HepG2 (cell line): ENCODE results near the gene CPLX1. TPM values are rescaled to one million over a fixed set of nuclear protein-coding genes. Genes with fewer than 3 reads are reported as not detected.

Source experiments
- AHR ChIP-seq: IDR thresholded peaks from 2 replicates; pipeline ENCODE4 v1.6.1; 2018; ENCODE audit warnings: missing genetic modification reagents, missing compliant biosample characterization
- CHD2 ChIP-seq: IDR thresholded peaks from 2 replicates; pipeline ENCODE4 v1.6.1; 2011; ENCODE audit warnings: low read depth, low read length, improper control_type of control experiment
- ELF3 ChIP-seq: IDR thresholded peaks from 2 replicates; pipeline ENCODE4 v1.6.1; 2016; ENCODE audit warnings: missing genetic modification reagents, missing compliant biosample characterization
- FOXO4 ChIP-seq: sonication (generic); formaldehyde crosslinking; conservative IDR thresholded peaks from 2 replicates; pipeline ENCODE4 v1.8.1; 2023; ENCODE audit warnings: missing genetic modification reagents
- HDAC1 ChIP-seq: sonication (generic); formaldehyde crosslinking; IDR thresholded peaks from 2 replicates; pipeline ENCODE4 v1.5.1; 2020; ENCODE audit warnings: mild to moderate bottlenecking, missing genetic modification reagents
- IKZF5 ChIP-seq: IDR thresholded peaks from 2 replicates; pipeline ENCODE4 v1.6.1; 2018; ENCODE audit warnings: missing genetic modification reagents, mild to moderate bottlenecking, missing compliant biosample characterization
- JUN ChIP-seq: sonication (generic); formaldehyde crosslinking; IDR thresholded peaks from 2 replicates; pipeline ENCODE4 v1.4.0; 2020; ENCODE audit warnings: mild to moderate bottlenecking, missing genetic modification reagents
- KDM2A ChIP-seq: sonication (generic); formaldehyde crosslinking; IDR thresholded peaks from 2 replicates; pipeline ENCODE4 v1.4.0; 2020; ENCODE audit warnings: low read depth, missing genetic modification reagents, borderline replicate concordance
- MYC ChIP-seq: sonication (generic); formaldehyde crosslinking; IDR thresholded peaks from 2 replicates; pipeline ENCODE4 v1.9.0; 2021; ENCODE audit warnings: missing genetic modification reagents, borderline replicate concordance
- NPAS2 ChIP-seq: sonication (generic); formaldehyde crosslinking; IDR thresholded peaks from 2 replicates; pipeline ENCODE4 v1.8.0; 2022; ENCODE audit warnings: mild to moderate bottlenecking, missing genetic modification reagents, borderline replicate concordance
- NR2F2 ChIP-seq: IDR thresholded peaks from 2 replicates; pipeline ENCODE4 v1.6.1; 2012; ENCODE audit warnings: low read depth, inconsistent platforms, borderline replicate concordance
- PHF21A ChIP-seq: sonication (generic); formaldehyde crosslinking; IDR thresholded peaks from 2 replicates; pipeline ENCODE4 v1.5.0; 2020; ENCODE audit warnings: mild to moderate bottlenecking, missing genetic modification reagents
- RARA ChIP-seq: IDR thresholded peaks from 2 replicates; pipeline ENCODE4 v1.6.1; 2016; ENCODE audit warnings: missing genetic modification reagents, missing compliant biosample characterization
- RCOR2 ChIP-seq: IDR thresholded peaks from 2 replicates; pipeline ENCODE4 v1.6.1; 2016; ENCODE audit warnings: missing biosample characterization, missing genetic modification reagents
- RNF2 ChIP-seq: fragments of 450-650 bp; conservative IDR thresholded peaks from 2 replicates; pipeline ENCODE4 v1.6.1; 2016; ENCODE audit warnings: low read depth
- RXRB ChIP-seq: IDR thresholded peaks from 2 replicates; pipeline ENCODE4 v1.6.1; 2016; ENCODE audit warnings: borderline replicate concordance, missing genetic modification reagents, missing compliant biosample characterization
- SRSF4 ChIP-seq: fragments of 200-400 bp; formaldehyde crosslinking; IDR thresholded peaks from one replicate; pipeline ENCODE4 v1.6.1; 2018; ENCODE audit warnings: mild to moderate bottlenecking, low read depth, low read length, moderate library complexity; ENCODE audit not compliant: poor library complexity, severe bottlenecking
- THAP9 ChIP-seq: sonication (generic); formaldehyde crosslinking; IDR thresholded peaks from 2 replicates; pipeline ENCODE4; 2020; ENCODE audit warnings: missing genetic modification reagents, mild to moderate bottlenecking, borderline replicate concordance
- TP53 ChIP-seq: sonication (generic); formaldehyde crosslinking; conservative IDR thresholded peaks from 2 replicates; pipeline ENCODE4 v1.4.0; 2020; ENCODE audit warnings: missing genetic modification reagents
- ZBTB20 ChIP-seq: sonication (generic); formaldehyde crosslinking; IDR thresholded peaks from 2 replicates; pipeline ENCODE4 v1.8.1; 2023; ENCODE audit warnings: missing genetic modification reagents, low read depth, mild to moderate bottlenecking, borderline replicate concordance
- ZBTB44 ChIP-seq: sonication (generic); formaldehyde crosslinking; IDR thresholded peaks from 2 replicates; pipeline ENCODE4 v1.4.0; 2020; ENCODE audit warnings: missing genetic modification reagents
- polyA plus RNA-seq, 8 experiments: library from polyadenylated mRNA; depleted of rRNA in 3 of 8; stranded (reverse) in 7 of 8; unstranded in 1 of 8; fragments of >200 nt; fragmentation: Illumina TruSeq in 4 of 8; extraction: Trizol in 4 of 8; gene quantifications; 2 replicates each; pipeline versions ENCODE4 v1.2.1 to v1.2.3, GENCODE V29; 2011 to 2016; ENCODE audit warnings: low read depth in 4 of 8, missing spikeins in 1 of 8, mixed read lengths in 1 of 8; ENCODE audit not compliant: insufficient read depth in 1 of 8
- total RNA-seq, 5 experiments: library from RNA; depleted of rRNA; stranded (reverse); fragments of >200 nt; fragmentation: Illumina TruSeq; extraction: Trizol; gene quantifications; 2 replicates each; pipeline ENCODE4 v1.2.3, GENCODE V29; 2016; ENCODE audit warnings: low read depth in 1 of 5
- TF ChIP-seq, protein P1 (sequence below): sonication (generic); formaldehyde crosslinking; IDR thresholded peaks from 2 replicates; pipeline ENCODE4 v1.8.0; 2022; ENCODE audit warnings: mild to moderate bottlenecking, missing genetic modification reagents, moderate library complexity

Gene CPLX1
- total and polyA plus RNA-seq, 2 of the 13 experiments (the other 11 are each of a cell fraction or from before 2014, with no cell fraction given): 0.18 TPM

DNA sequence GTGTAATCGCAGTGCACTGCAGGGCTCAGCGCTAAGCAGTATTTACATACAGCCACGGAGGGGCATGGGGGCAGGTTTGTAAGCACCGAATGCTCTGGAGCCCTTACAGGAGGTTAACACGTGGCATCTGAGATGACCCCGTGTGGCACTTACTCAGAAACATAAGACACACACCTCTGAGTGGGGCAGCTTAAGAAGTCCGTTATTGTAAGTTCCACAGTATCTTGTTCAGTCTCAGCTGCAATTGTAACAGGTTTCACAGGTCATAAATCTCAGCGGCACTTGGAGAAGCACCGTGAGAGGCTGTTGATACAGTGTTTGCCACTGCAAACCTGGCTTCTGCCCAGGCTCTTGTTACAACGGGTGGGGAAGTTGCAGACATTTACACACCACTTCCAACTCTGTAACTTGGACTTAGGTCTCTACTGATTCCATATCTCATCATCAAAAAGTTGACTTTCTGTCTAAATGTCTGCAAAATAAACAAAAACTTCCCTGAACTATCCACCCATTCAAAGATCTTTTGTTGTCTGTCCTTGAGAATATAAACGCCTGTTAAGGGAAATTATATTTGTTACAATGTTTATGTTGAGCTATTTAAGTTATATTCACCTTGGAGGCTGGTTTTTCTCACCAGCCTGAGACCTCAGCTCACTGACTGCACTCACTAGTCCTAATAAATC is 10.3 kb downstream of the CPLX1 start (continued):
- TF ChIP-seq NR2F2 (0 out of 2 replicates have a peak, but pooled peaks have one; percentile 46), CHD2 (no peak), SRSF4 (no peak), RCOR2 (peak; percentile 78), AHR (CRISPR knock-in tag) (no peak), MYC (CRISPR knock-in tag) (peak; percentile 50; the same call in 1 of the 2 replicates), RNF2 (no peak), JUN (CRISPR knock-in tag) (no peak), ZBTB44 (CRISPR knock-in tag) (no peak), RXRB (CRISPR knock-in tag) (peak; percentile 66), TP53 (CRISPR knock-in tag) (0 out of 2 replicates have a peak, but pooled peaks have one; percentile 27), NPAS2 (CRISPR knock-in tag) (no peak), RARA (CRISPR knock-in tag) (peak; percentile 61), THAP9 (CRISPR knock-in tag) (0 out of 2 replicates have a peak, but pooled peaks have one; percentile 12), HDAC1 (CRISPR knock-in tag) (no peak), IKZF5 (peak; percentile 57), KDM2A (CRISPR knock-in tag) (0 out of 2 replicates have a peak, but pooled peaks have one; percentile 28), ELF3 (CRISPR knock-in tag) (peak; percentile 63), PHF21A (CRISPR knock-in tag) (peak; percentile 68), ZBTB20 (CRISPR knock-in tag) (peak; percentile 62; the same call in 1 of the 2 replicates), FOXO4 (CRISPR knock-in tag) (no peak)
- TF ChIP-seq, protein P1, sequence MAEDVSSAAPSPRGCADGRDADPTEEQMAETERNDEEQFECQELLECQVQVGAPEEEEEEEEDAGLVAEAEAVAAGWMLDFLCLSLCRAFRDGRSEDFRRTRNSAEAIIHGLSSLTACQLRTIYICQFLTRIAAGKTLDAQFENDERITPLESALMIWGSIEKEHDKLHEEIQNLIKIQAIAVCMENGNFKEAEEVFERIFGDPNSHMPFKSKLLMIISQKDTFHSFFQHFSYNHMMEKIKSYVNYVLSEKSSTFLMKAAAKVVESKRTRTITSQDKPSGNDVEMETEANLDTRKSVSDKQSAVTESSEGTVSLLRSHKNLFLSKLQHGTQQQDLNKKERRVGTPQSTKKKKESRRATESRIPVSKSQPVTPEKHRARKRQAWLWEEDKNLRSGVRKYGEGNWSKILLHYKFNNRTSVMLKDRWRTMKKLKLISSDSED: no peak
